GM12892 (cell line): ENCODE data around the gene FNBP1.

Source experiments
- POLR2A ChIP-seq: IDR thresholded peaks from 2 replicates; pipeline ENCODE4 v1.6.1; 2011; ENCODE audit warnings: low read depth, low read length, control low read depth
- POLR2AphosphoS5 ChIP-seq: IDR thresholded peaks from 2 replicates; pipeline ENCODE4 v1.6.1; 2011; ENCODE audit warnings: low read depth, low read length, control low read depth
- TAF1 ChIP-seq: IDR thresholded peaks from 2 replicates; pipeline ENCODE4 v1.6.1; 2011; ENCODE audit warnings: low read depth, mild to moderate bottlenecking, control low read depth, low read length, borderline replicate concordance

DNA sequence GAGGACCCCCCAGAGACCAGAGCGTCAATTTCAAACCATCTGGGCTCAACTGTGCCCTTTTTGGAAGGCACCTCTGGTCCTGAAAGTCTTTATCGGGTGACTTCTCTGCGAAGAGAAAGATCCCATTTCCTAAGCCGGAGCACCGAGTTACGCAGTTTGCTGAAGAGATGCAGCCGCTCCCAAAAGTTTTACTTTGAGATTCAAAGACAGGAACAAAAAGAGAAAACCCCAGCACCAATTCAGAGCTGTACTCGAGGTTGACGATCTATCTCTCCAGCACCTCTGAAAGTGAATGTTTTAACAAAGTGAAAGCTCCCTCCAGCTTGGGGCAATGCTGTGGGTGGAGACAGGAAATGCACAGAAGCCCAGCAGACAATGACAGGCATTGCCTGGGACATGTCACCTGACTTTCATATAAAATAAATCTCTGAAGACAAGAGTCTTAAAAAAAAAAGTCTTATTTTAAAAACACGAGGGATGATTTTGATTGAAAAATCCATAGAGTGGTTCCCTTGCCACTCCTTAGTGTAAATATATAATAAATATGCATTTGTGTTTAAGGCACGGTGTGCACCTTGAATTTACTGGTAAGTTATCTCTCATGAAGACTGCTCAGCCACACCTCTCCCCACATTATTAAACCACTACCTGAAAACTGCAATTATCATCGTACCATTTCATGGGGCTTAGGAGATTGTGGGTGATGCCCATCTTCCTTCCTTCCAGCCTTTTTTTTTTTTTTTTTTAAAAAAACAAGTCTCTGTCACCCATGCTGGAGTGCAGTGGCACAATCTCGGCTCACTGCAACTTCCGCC, 79.9 kb downstream of the FNBP1 start:
- TF ChIP-seq POLR2AphosphoS5 (peak; percentile 72; the same call in 1 of the 2 replicates), POLR2A (peak; percentile 60; the same call in 1 of the 2 replicates), TAF1 (no peak)
